GM12878 (cell line): ENCODE results near the gene ADGRE1. TPM values are rescaled to one million over a fixed set of nuclear protein-coding genes. Genes with fewer than 3 reads are reported as not detected.

ENCODE experiments used
- CBX5 ChIP-seq: sonication (generic); IDR thresholded peaks from 2 replicates; pipeline ENCODE4 v1.6.1; 2016; ENCODE audit warnings: low read depth, moderate library complexity, mild to moderate bottlenecking, inconsistent platforms
- FOS ChIP-seq: IDR thresholded peaks from 3 replicates; pipeline ENCODE4 v1.6.1; 2011; ENCODE audit warnings: borderline replicate concordance; ENCODE audit not compliant: insufficient read length; ENCODE audit errors: extremely low read depth
- IKZF1 ChIP-seq: fragments of 450-650 bp; conservative IDR thresholded peaks from 2 replicates; pipeline ENCODE4 v1.6.1; 2017; ENCODE audit warnings: antibody characterized with exemption, mild to moderate bottlenecking
- RAD21 ChIP-seq: IDR thresholded peaks from 2 replicates; pipeline ENCODE4 v1.6.1; 2011; ENCODE audit warnings: mild to moderate bottlenecking, low read depth, low read length, moderate library complexity; ENCODE audit not compliant: insufficient read depth
- STAT1 ChIP-seq: fragments of 450-650 bp; conservative IDR thresholded peaks from 2 replicates; pipeline ENCODE4 v1.6.1; 2014; ENCODE audit warnings: antibody characterized with exemption, mild to moderate bottlenecking
- ZBED1 ChIP-seq: IDR thresholded peaks from 2 replicates; pipeline ENCODE4 v1.6.1; 2016; ENCODE audit warnings: borderline replicate concordance
- polyA plus RNA-seq, 11 experiments: library from polyadenylated mRNA; depleted of rRNA in 4 of 11; unstranded in 6 of 11; stranded (reverse) in 5 of 11; fragments of >200 nt; fragmentation: Nextera tagmentation in 4 of 11; fragmentation: Illumina TruSeq in 1 of 11; extraction: Ambion mirVana in 4 of 11; extraction: Trizol in 1 of 11; gene quantifications; 1 replicate in 1 of 11; 2 replicates in 10 of 11; pipeline versions ENCODE4 v1.2.1 to v1.2.3, GENCODE V29; 2011 to 2016; ENCODE audit warnings: inconsistent platforms in 2 of 11, missing spikeins in 2 of 11, low read depth in 1 of 11
- total RNA-seq, 4 experiments: library from RNA; depleted of rRNA in 3 of 4; stranded (reverse); fragments of >200 nt in 3 of 4; fragmentation: Illumina TruSeq in 1 of 4; extraction: Trizol in 1 of 4; gene quantifications; 2 replicates each; pipeline versions ENCODE4 v1.2.1 to v1.2.3, GENCODE V29; 2013 to 2021
- TF ChIP-seq, protein P1 (sequence below): IDR thresholded peaks from 2 replicates; pipeline ENCODE4 v1.6.1; 2012; ENCODE audit warnings: low read depth, low read length, improper control_type of control experiment
- TF ChIP-seq, protein P2 (sequence below): fragments of 450-650 bp; conservative IDR thresholded peaks from 2 replicates; pipeline ENCODE4 v1.6.1; 2017; ENCODE audit warnings: mild to moderate bottlenecking, moderate library complexity
- TF ChIP-seq, protein P3 (sequence below): IDR thresholded peaks from 2 replicates; pipeline ENCODE4 v1.6.1; 2012; ENCODE audit warnings: mild to moderate bottlenecking, low read depth, low read length
- TF ChIP-seq, protein P4 (sequence below): fragments of 450-650 bp; formaldehyde crosslinking; IDR thresholded peaks from 2 replicates; pipeline ENCODE4 v1.5.0; 2022; ENCODE audit warnings: mild to moderate bottlenecking, missing genetic modification characterization

Gene ADGRE1
- total and polyA plus RNA-seq, 10 of the 15 experiments (the other 5 are each of a cell fraction or from before 2014, with no cell fraction given) = 7.9 to 35.7 (median 9.9) TPM

DNA sequence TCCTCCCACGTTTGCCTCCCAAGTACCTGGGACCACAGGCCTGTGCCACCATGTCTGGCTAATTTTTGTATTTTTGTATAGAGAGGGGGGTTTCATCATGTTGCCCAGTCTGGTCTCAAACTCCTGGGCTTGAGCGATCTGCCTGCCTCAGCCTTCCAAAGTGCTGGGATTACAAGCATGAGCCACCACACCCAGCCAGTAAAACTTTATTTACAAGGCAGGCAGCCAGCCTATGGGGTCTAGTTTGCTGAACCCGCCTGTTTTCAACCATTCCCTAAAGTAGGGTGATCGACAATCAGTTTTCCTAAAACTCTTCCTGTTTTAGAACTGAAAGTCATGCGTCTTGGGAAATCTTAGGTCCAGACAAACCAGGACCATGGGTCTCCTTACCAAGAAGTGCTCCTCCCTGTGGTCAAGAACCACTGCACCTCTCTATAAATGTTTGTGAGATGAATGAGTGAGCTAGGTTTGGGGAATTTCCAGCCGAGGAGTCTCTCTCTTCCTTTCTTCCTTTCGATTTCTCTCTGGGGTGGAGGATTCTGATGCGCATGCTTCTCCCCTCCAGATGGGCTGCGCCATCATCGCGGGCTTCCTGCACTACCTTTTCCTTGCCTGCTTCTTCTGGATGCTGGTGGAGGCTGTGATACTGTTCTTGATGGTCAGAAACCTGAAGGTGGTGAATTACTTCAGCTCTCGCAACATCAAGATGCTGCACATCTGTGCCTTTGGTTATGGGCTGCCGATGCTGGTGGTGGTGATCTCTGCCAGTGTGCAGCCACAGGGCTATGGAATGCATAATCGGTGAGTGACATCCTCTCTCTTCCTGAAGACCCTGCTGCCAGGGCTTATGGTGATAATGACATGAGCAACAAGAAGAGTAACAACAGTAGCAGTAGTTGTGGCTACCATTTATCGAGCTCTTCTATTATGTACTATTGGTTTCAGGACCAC, 38.7 kb downstream of the ADGRE1 start (continued):
- TF ChIP-seq, protein P1, sequence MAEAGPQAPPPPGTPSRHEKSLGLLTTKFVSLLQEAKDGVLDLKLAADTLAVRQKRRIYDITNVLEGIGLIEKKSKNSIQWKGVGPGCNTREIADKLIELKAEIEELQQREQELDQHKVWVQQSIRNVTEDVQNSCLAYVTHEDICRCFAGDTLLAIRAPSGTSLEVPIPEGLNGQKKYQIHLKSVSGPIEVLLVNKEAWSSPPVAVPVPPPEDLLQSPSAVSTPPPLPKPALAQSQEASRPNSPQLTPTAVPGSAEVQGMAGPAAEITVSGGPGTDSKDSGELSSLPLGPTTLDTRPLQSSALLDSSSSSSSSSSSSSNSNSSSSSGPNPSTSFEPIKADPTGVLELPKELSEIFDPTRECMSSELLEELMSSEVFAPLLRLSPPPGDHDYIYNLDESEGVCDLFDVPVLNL = no peak
- TF ChIP-seq CBX5 = no peak
- TF ChIP-seq FOS = no peak
- peak; percentile 41 for TF ChIP-seq RAD21
- peak; percentile 76 for TF ChIP-seq IKZF1
- TF ChIP-seq, protein P2, sequence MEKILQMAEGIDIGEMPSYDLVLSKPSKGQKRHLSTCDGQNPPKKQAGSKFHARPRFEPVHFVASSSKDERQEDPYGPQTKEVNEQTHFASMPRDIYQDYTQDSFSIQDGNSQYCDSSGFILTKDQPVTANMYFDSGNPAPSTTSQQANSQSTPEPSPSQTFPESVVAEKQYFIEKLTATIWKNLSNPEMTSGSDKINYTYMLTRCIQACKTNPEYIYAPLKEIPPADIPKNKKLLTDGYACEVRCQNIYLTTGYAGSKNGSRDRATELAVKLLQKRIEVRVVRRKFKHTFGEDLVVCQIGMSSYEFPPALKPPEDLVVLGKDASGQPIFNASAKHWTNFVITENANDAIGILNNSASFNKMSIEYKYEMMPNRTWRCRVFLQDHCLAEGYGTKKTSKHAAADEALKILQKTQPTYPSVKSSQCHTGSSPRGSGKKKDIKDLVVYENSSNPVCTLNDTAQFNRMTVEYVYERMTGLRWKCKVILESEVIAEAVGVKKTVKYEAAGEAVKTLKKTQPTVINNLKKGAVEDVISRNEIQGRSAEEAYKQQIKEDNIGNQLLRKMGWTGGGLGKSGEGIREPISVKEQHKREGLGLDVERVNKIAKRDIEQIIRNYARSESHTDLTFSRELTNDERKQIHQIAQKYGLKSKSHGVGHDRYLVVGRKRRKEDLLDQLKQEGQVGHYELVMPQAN = peak; percentile 44; the same call in 1 of the 2 replicates
- no peak; the same call in 1 of the 2 replicates for TF ChIP-seq STAT1
- TF ChIP-seq ZBED1 = no peak
- TF ChIP-seq, protein P3, sequence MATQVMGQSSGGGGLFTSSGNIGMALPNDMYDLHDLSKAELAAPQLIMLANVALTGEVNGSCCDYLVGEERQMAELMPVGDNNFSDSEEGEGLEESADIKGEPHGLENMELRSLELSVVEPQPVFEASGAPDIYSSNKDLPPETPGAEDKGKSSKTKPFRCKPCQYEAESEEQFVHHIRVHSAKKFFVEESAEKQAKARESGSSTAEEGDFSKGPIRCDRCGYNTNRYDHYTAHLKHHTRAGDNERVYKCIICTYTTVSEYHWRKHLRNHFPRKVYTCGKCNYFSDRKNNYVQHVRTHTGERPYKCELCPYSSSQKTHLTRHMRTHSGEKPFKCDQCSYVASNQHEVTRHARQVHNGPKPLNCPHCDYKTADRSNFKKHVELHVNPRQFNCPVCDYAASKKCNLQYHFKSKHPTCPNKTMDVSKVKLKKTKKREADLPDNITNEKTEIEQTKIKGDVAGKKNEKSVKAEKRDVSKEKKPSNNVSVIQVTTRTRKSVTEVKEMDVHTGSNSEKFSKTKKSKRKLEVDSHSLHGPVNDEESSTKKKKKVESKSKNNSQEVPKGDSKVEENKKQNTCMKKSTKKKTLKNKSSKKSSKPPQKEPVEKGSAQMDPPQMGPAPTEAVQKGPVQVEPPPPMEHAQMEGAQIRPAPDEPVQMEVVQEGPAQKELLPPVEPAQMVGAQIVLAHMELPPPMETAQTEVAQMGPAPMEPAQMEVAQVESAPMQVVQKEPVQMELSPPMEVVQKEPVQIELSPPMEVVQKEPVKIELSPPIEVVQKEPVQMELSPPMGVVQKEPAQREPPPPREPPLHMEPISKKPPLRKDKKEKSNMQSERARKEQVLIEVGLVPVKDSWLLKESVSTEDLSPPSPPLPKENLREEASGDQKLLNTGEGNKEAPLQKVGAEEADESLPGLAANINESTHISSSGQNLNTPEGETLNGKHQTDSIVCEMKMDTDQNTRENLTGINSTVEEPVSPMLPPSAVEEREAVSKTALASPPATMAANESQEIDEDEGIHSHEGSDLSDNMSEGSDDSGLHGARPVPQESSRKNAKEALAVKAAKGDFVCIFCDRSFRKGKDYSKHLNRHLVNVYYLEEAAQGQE = no peak
- TF ChIP-seq, protein P4, sequence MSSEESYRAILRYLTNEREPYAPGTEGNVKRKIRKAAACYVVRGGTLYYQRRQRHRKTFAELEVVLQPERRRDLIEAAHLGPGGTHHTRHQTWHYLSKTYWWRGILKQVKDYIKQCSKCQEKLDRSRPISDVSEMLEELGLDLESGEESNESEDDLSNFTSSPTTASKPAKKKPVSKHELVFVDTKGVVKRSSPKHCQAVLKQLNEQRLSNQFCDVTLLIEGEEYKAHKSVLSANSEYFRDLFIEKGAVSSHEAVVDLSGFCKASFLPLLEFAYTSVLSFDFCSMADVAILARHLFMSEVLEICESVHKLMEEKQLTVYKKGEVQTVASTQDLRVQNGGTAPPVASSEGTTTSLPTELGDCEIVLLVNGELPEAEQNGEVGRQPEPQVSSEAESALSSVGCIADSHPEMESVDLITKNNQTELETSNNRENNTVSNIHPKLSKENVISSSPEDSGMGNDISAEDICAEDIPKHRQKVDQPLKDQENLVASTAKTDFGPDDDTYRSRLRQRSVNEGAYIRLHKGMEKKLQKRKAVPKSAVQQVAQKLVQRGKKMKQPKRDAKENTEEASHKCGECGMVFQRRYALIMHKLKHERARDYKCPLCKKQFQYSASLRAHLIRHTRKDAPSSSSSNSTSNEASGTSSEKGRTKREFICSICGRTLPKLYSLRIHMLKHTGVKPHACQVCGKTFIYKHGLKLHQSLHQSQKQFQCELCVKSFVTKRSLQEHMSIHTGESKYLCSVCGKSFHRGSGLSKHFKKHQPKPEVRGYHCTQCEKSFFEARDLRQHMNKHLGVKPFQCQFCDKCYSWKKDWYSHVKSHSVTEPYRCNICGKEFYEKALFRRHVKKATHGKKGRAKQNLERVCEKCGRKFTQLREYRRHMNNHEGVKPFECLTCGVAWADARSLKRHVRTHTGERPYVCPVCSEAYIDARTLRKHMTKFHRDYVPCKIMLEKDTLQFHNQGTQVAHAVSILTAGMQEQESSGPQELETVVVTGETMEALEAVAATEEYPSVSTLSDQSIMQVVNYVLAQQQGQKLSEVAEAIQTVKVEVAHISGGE (CRISPR knock-in tag) = no peak
